ENCODE results near the gene ROCK2. TPM values are rescaled to one million over a fixed set of nuclear protein-coding genes. Genes with fewer than 3 reads are reported as not detected.

Gene ROCK2
- total and polyA plus RNA-seq, 8 donors: 49.4 to 61.5 (median 58.8) TPM

- Histone ChIP-seq H3K27me3 (no peaks in the 10 kb centered on the region), H3K36me3 (no peaks in the 10 kb centered on the region), H3K4me1 (peaks cover 0 to 5% of the 10 kb centered on the region in 2 donors), H3K9me3 (no peaks in the 10 kb centered on the region), H3K4me3 (no peak overlapping the region), H3K27ac (no peak overlapping the region)
- DNase-seq: no peak
- TF ChIP-seq CTCF (IDR thresholded peaks at IDR 0.05): no peak
- ATAC-seq: no peak
- intact Hi-C loops (cut with DNase I): no loop called here
Measured at GRCh38 chr2:11163439-11164317, 180.8 kb downstream of the ROCK2 start.

DNA sequence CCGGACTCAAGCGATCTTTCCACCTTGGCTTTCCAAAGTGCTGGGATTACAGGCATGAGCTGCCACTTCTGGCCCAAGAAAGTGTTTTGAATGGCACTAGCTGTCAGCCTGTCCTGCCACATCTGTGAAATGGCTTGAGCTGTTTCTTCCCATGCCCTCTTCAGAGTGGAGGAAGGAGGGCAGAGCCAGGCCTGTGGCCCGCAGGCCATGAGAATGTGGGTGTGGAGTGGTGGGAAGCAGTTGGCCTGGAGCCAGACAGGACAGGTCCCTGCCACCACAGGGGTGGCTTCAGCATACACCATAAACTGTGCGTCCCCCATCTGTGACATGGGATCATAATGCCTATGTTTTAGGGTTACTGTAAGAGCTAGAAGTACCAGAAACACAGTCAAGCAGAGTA is 182.7 kb downstream of the ROCK2 start:
- Histone ChIP-seq H3K27ac (no peak overlapping the region), H3K9me3 (no peaks in the 10 kb centered on the region), H3K4me3 (no peak overlapping the region), H3K4me1 (peaks cover 0 to 8% of the 10 kb centered on the region in 2 donors), H3K36me3 (no peaks in the 10 kb centered on the region), H3K27me3 (no peaks in the 10 kb centered on the region)
- intact Hi-C loops (cut with DNase I): no loop called here
- TF ChIP-seq CTCF (IDR thresholded peaks at IDR 0.05): no peak
- no peak for ATAC-seq
- no peak for DNase-seq

DNA sequence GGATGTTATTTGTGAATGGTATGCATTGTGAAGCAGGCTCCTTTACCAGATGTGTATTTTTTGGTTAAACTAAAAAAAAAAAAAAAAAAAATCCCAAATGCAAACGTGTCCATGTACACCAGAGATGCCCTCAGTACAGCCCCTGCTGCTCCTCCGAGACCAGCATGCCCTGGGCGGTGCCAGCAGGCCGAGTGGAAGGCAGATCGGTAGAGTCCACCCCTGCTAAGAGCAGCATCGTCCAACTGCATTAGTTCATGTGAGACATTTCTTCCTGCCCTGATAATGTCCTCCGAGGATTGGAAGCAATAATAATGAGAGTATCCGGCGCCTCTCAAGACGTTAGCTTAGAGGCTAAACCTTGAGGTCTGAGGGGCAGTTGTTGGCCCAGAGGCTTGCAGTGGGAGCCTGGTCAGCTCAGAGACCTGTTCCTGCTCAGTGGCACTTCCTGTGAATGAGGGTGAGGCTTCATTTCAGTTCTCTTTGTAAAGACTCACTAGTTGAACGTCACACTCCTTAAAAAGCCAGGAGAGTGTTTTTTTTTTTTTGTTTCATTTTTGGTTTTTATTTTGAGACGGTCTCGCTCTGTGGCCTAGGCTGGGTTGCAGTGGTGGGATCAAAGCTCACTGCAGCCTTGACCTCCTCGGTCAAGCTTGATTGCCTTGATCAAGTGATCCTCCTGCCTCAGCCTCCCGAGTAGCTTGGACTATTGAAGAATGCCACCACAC is 183.5 kb downstream of the ROCK2 start:
- H3K4me3 ChIP-seq: no peak overlapping the region
- H3K9me3 ChIP-seq: no peaks in the 10 kb centered on the region
- ATAC-seq (no peak), DNase-seq (no peak)
- no peak for TF ChIP-seq CTCF (IDR thresholded peaks at IDR 0.05)
- H3K27me3 ChIP-seq: no peaks in the 10 kb centered on the region
- intact Hi-C loops (cut with DNase I): no loop called here
- H3K27ac ChIP-seq: no peak overlapping the region
- no peaks in the 10 kb centered on the region for H3K36me3 ChIP-seq
- peaks cover 3 to 17% of the 10 kb centered on the region in 2 donors for H3K4me1 ChIP-seq

DNA sequence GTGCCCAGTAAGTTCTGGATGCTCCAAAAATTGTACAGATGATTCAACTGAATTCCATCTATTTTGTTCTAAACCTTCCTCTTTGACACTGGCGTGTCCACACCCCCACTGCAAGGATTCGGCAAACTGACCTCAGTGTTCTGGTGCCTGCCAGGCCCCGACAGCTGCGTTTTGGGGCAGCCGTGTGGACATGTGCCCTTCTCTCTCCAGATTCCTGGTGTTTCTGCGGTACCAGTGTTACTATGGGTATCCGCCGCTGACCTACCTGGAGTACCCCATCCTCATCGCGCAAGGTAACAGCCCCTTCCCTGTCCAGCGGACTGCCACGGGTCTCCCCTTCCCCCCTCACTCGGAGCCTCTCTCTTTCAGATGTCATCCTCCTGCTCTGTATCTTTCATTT is 184.2 kb downstream of the ROCK2 start:
- intact Hi-C loops (cut with DNase I): no loop called here
- H3K4me1 ChIP-seq: peaks cover 6 to 20% of the 10 kb centered on the region in 2 donors

More for the DNA sequence above, 184.2 kb downstream of the ROCK2 start:
- no peaks in the 10 kb centered on the region for H3K36me3 ChIP-seq
- ATAC-seq (no peak), DNase-seq (no peak)
- TF ChIP-seq CTCF (IDR thresholded peaks at IDR 0.05): no peak
- H3K27ac ChIP-seq: no peak overlapping the region
- H3K9me3 ChIP-seq: no peaks in the 10 kb centered on the region
- no peak overlapping the region for H3K4me3 ChIP-seq
- H3K27me3 ChIP-seq: no peaks in the 10 kb centered on the region

Measured in left lung (tissue), 10 donors.